Measurements from ENCODE around the gene ARHGEF33.
A peak's percentile ranks its signal among the peaks of the same experiment; 100 is the strongest.

The ARHGEF33 gene

DNA sequence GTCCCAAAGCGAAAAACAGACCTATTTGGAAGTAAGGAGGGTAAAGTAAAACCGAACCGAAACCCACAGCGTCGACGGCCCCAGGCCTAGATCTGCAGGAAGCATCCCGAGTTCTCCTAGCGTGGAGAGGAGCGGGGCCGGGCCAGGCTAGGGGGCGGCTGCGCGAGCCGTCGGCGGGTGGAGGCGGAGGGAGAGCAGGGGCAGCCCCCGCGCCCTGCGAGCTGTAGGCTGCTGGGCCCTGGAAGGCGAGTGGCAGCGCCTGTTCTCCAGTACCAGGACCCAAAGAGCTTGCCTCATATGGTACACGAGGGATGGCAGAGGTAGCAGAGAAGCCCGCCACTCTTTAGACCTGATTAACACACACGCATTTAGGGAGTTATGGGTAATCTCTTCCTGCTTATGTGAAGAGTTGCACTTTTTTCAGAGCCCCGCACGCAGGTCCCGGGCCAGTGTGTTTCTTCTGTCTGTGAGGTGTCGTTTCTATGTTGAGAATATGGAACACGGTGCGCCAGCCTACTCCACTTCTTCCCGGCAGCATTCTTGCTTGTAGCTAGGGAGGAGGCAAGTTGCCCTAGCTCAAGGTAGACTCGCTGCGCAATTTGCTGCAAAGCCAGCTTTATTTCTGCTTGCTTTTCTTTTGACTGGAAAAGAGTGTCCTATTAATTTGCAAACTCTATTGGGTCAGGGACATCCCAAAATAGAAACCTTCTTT is 71.1 kb downstream of the ARHGEF33 start:
- DNase-seq = no peak

DNA sequence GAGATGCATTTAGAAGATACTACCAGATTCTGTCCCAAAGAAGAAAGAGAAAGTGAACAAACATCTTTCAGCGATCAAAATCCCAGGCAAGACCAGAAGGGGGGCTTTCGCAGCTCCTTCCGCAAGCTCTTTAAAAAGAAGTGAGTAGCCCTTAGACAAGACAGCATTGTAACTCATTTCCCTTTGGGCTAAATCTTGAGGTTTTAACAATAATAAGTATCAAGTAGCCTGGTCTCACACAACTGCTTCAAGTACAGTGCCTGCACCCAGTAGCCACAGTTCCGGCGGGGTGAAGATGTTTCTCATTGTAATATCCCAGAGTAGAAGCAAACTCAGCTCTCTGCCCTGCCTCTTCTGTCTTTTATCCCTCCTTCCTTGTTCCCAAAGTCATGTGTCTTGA is 76.3 kb downstream of the ARHGEF33 start:
- DNase-seq = no peak

DNA sequence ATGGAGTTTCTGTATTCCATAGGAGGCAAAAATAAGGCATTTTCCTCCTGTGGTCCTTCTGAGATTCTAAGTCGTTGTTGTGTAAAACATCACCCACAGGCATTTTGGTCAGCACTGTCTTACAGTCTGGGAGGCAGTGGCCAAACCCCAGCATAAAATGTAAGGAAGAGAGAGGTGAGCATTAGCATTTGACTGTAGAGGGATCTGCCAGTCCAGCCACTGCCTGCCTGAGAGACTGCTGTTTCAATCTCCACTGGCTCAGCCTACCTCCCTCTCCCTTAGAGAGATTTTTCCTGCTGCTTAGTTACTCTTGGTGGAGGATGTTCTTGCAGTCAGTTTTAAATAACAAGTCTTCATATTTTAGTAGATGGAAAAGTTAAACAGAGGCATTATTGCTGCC is 77.0 kb downstream of the ARHGEF33 start:
- DNase-seq = no peak

DNA sequence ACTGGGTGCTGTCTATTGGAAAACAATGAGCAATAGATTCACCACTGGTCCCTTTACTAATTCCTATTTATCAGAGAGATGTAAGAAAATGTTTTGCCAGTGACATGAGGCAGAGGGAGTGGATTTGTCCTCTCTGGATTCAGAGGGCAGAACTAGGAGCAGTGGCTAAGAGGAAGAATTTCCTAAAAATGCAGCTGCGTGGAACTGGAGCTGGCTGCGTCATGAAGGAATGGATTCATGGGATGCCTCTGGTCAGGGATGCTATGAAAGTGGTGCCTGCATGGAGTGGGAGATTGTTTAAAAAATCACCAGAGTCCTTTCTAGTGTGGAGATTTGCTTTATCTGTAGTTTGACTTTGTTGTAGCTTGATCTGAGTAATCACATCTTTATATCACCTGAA is 78.3 kb downstream of the ARHGEF33 start:
- no peak for DNase-seq

DNA sequence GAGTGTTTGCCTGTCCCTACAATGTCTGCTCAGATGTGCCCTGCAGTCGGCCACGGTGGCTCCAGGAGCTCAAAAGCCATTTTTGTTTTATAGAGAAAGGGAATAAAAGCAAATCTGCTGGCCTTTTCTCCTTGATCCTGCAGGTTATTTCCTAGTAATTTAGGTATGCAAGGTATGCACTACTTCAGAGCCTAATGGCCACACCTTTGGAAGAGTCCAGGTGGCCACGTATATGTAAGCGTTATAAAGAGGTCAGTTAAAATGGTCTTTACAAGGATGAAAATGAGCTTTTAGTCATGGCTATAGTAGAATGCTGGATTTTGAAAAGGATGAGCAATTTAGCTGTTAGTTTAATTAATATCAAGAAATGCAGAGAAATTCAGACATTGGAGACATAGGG is 81.7 kb downstream of the ARHGEF33 start:
- DNase-seq = no peak

DNA sequence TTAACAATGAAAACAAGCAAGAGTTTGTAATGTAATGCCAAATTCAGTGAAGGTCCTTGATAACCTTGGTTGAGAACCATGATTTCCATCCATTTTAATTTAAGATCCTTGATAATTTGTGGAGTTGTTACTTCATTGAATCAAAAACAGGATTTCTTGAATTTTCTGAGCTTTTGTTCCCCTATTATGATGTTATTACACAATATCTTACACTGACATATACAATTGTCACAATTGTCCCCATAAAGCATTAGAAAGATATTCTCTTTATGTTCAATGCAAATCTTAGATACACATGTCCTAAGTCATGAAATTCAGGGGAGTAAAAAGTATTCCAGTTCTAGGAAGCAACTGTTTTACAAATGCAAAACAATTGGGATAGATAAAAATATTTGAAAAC is 83.6 kb downstream of the ARHGEF33 start:
- DNase-seq = no peak

DNA sequence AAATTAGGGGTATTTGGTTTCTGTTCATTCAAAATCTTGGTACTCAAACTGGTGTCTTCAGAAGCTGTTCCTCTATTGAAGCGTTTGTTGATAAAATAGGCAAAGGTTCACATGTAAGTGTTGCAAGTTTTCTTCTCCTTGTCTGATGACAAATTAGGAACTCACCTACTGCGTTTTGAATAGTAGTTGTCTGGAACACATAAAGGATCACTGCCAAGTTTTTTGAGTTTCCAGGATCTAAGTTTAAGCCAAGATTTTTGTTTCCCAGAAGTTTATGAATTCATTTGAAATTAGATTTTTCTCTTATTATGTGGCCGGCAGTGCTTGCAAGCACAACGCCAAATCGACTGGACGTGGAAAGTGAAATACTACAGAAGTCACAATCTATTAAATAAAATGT is 85.4 kb downstream of the ARHGEF33 start:
- DNase-seq = no peak

DNA sequence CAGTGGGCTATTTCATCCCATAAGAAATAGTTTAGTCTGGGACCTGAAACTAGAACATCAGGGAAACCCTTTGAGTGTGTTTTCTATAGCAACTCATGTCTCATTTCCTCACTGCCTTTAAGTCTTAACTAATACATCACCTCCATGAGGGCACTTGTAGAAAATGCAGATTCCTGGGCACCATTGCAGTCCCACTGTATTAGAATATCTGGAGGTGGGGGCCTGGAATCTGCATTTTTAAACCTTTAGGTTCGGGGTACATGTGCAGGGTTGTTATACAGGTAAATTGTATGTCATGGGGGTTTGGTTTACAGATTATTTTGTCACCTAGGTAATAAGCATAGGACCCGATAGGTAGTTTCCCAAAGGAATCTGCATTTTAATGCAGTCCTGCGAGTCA is 87.4 kb downstream of the ARHGEF33 start:
- no peak for DNase-seq

DNA sequence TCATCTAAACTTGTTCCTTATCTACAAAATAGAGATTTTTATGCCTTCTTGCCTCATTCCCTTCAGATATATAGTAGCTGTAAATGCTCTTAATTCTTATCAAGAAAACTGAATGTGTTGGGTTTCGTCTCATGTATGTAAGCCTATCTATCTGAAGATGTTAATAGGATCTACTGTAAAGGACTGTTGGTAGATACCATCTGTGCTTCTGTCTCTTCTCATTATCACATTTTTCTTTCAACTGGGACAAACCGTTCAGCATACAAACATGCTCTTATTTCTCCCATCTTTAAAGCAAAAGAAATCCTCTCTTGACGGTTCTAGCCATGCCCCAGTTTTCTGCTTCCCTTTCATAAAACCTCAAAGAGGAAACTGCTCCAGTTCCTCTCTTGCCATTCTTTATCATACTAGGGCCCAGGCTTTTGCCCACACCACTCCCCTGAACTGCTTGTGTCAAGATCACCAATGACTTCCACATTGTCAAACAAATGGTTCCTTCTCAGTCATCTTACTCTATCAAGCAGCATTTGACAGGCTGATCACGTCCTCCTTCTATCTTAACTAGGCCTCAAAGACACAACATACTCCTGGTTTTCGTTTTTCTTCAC is 88.7 kb downstream of the ARHGEF33 start:
- DNase-seq = no peak

DNA sequence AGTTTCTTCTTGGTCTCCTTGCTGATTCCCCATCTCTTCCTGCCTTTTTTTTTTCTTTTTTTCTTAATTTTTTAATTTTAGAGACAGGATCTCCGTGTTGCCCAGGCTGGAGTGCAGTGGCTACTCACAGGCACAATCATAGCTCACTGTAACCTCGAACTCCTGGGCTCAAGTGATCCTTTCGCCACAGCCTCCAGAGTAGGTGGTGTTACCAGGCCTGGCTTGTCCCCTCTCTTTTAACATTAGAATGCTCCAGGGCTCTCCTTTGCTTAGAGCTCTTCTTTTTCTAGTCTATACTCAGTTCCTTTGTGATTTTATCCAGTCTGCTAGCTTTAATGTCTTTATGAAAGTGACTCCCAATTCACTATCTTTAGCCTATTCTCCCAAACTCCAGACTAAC is 89.2 kb downstream of the ARHGEF33 start:
- no peak for DNase-seq

DNA sequence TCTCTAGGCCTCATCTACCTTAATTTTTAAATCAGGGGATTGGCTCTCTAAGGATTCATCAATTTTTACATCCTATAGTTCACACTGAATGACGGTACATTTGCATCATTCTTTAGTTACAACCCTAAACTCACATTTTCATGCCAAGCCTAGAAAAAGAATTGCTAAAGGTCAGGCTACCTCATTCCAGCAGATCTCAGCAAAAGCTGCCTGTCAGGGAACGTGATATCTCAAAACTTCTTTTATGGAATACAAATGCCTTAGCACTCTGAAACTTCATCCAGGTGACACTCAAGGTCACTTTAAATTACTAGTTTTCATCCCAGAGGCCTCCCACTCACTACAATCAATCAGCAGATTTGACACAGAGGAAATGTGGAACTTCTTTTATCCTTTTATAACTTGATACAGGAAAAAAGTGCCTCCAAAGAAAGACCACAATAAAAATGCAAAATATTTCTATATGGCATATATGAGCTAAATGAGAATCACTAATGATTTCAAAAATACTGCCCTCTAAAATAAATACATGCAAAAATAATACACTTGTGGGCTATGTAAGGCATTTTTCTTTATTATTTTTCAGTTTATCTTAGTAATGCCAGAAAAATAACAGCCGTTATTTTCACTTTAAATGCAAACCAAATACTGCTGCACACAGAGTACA is 91.5 kb downstream of the ARHGEF33 start:
- DNase-seq = no peak

DNA sequence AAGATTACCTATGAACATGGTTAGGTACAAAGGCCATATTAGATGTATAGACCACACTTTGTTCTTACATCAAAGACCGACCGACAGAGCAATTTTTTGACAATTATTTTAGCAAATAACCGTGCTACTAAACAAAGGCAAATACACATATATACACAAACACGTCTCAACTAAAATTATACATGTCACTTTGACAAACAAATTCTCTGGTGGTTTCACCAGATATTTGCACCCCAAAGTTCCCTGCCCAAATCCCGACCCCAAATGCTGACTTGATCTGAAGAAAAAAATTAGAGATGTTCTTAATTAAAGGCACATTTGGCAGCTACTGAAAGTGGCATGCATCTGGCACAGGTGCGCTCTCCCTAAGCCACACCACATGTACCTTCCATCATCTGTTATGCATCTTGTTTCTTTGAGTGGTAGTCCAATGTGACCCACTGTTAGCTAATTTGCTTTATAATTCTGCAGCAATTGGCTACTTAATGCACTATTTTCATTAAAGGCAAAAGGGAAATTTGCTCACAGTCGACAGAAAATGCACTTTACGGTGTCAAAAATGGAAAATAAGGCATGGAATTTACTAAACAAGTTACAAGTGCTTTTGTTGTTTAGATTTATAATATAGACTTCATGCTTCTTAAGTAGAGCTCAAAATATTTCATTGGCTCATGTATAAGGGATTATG is 92.1 kb downstream of the ARHGEF33 start:
- no peak for DNase-seq

DNA sequence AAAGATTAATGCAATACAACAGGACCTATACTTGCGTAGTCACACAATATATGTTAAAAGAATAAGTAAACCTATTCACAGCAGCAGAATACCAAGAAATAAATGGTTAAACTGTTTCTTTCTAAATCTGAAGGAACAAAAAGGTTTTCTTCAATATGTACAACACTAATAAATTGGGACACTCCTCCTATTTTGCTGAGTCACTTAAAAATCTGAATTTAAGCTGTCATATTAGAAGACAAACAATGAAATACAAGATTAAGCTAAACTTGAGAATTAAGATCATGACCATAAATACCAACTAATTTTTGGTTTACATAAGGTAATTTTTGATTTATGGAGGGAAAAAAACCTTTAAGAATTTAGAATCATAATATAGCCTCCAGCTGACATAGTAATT is 92.8 kb downstream of the ARHGEF33 start:
- no peak for DNase-seq

DNA sequence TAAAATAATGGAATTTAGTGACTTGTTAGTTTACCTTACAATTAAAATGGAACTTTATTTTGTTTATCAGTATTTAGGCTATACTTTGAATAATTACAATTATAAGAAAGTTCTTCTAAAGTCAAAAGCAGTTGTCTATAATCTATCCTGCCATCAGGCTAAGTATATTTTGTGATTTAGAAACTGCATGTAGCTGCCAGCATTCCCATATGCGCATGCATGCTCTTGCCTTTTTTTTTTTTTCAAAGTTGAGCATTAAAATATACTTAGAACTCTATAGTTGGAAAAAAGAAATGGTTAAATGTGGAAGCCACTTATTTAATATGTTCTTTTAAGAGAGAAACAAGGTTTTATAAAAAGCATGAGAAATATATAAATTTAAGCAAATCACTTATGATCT is 99.0 kb downstream of the ARHGEF33 start:
- DNase-seq = no peak

DNA sequence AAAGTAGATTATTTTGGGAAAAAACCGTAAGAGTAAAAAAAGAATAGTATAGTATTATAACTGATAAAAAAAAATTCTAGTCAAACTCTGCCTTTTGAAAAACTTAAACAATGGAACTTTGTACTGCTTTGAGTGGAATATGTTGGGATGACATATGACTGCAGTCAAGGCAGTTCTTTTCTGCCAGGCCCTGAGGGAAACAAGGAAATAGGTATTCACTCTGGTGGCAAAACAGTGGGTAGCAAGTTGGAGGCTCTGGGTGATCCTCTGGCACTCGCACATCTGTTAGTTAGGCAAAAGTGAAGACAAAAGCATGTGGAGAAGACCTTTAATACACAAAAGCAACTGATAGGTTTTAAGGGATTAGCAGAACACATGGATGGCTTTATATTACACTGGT is 102.2 kb downstream of the ARHGEF33 start:
- no peak for DNase-seq

DNA sequence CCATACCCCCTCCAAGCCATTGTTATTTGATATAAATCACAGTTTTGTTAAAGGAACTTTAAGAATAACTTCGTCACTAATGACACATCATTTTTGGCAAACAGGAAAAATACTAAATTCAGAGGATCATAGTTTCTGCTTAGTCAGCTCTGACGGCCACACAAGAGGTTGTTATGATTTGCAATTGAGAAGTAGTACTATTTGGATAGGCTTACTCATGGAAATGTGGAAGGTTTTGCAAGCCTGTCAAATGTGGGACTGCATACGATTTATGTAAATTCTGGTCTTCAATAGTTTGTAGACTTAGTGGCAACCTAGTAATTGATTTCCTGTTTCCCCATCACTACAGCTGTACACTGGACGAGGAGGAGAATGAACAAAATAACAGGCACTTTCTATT is 108.1 kb downstream of the ARHGEF33 start:
- peak; percentile 64 to 73 for DNase-seq

DNA sequence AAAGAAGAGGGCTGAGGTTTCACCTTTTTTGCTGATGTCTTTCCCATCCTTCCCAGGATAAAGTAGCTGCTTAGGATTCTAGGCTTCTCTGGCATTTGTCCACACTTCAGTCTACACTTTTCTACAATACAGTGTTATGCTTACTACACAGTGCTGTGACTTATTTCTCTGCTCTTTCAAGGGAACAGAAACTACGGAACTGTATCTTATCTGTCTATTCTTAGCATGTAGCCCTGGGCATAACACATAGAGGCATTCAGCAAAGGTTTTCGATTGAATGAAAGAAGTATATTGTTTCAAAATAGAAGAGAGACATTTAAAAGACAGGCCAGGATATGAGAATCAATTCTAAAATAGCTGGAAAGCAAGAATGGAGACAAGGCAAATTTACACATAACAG is 110.9 kb downstream of the ARHGEF33 start:
- no peak for DNase-seq

DNA sequence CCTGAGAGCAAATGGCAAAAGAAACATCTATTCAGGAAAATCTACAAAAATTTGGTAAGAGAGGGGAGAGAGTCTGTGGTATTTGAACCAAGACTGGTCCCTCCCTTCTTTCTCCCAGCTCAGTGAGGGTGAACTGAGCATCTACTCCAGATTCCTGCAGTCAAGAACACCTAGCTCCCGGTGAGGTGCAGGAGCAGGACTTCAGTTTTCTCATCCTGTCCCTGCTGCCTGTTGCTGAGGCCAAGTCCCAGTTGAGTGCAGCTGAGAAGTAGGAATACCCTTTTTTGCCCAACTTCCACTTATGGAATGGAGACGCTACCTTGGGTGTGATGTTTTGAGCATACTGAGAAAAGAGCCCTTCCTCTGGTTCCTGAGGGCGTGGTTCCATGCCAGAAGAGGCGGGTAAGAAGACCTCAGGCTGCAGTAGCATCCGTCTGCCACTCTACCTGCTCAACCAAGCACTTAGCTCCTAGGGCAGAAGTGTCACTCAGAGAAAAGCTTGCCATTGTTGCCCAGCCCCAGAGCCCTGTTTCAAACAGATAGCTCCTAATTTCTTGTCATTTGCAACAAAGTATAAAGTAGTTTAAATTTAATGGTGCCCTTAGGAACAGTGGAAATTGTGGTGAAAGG is 118.3 kb downstream of the ARHGEF33 start:
- DNase-seq = no peak

DNA sequence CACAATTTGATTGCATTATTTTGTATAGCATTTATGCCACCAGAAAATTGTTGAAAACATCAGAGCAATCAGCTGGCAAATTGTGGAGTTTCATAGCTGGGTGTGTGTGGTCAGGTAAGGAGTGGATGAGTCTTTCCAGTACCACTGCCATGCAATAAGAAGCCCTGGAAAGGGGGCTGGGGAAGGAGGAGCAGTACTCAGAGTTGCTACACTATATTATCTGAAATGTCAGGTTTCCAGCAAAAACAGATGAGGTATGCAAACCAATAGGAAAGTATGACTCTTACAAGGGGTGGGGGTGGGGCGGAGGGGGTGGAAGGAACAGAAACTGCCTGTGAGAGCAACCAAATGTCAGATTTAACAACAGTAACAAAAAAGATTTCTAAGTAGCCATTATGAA is 119.0 kb downstream of the ARHGEF33 start:
- no peak for DNase-seq

DNA sequence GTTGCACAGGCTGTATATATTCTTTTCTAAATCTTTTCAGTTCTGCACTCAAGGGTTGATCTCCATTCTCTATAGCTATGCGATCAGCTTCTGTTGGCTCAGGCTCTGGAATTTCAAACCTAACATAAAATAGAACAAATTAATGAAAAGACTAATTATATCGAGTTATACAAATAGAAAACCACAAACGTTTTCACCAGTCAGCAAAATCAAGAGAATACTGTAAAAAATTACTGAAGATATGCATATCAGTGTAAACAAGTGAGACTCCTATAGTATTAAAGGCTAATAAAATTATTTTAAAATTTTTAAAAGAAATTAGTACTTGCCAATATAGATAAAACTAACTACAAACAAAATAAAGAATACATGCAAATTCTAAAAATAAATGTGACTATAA is 124.2 kb downstream of the ARHGEF33 start:
- no peak for DNase-seq

DNA sequence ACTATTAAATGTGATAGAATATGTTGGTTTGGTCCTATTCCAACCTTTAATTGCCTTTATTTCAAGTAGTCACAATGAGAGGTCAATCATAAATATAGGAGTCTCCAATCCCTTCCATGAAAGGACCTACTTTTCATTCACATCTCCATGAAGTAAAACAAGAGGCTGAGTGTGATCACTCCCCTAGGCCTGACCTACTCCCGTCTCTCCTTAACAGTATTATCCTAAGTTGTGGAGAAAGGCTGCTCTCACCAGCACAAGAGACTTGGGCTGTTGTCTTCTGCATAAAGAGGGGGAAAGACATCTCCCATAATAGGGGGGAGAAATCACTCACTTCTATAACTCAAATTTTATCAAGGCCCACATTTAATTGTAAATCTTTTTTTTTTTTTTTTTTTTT is 125.7 kb downstream of the ARHGEF33 start:
- no peak for DNase-seq

DNA sequence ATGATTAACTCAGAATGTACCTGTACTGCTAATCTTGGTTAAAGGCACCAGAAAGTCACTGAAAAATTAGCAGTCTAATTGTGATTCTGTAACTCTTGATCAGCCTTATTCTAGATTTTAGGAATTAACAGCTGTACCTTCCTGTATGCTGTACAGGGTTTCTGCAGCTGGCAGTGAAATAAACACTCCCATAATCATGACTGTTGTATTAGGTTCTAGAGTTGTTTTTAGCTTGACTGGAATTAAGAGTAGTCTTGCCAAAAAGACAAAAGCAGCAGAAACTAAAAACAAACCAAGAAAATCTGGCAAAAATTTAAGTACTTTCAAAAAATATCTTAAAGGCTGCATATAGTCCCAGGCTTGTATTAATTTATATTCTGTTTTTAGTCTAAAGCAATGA is 127.7 kb downstream of the ARHGEF33 start:
- no peak for DNase-seq

DNA sequence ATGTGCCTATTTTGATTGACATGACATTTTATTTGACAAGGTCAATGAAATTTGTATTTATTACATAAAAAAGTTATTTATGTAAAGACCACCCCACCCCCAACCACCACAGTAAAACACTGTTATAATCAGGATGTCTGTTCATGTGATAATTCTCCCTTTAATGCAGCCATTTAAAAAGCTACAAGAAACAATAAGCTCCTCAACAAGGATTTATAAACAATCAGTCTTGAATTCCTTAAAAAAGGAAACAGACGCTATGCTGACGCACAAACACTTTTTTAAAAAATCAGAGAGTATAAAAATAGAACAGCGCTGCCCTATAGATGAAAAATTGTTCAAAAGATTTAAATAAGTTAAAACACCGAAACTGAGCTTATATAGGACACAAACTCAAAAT is 129.0 kb downstream of the ARHGEF33 start:
- no peak for DNase-seq

DNA sequence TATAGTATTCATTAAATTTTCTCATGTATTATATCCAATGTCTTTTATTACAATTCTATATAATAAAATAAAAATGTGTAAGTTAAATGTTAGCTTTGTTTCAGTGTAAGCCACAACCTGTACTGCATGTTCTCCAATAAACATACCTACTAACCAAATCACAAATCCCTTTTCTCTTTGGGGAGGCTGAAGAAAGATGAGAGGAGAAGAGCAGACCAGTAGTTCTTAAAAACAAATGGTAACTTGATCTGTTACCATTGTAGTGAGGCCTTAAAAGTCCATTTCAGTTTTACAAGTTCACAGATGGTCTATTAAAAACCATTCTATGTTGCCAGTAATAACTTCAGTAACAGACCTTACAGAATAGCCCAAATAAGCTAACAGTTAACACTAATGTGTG is 130.7 kb downstream of the ARHGEF33 start:
- no peak for DNase-seq
